Measurements from ENCODE around the gene TECTB. TPM values are rescaled to one million over a fixed set of nuclear protein-coding genes. Genes with fewer than 3 reads are reported as not detected.

Gene TECTB
- total RNA-seq, 2 donors from 2014 or later = not detected

DNA sequence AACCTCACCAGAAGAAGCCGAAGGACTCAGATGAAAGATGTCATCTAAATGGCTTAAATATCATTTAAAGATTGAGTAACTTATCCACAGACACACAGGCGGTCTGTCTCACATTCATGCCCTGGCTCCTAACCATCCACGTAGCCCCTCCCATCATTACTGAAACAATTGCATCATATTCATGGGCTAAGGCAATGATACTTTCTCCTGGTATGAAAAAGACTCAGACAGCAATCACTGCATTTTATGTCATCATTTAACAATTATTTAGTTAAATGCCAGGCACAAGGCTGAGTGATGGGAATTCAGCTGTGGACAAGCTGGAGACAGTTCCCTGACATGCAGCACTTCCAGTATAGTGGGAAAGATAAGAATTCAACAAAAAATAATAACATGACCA lies 11.2 kb upstream of the TECTB start:
- H3K27ac Mint-ChIP-seq = no peak overlapping the region
- H3K9me3 Mint-ChIP-seq = peaks cover 3% of the 10 kb centered on the region

DNA sequence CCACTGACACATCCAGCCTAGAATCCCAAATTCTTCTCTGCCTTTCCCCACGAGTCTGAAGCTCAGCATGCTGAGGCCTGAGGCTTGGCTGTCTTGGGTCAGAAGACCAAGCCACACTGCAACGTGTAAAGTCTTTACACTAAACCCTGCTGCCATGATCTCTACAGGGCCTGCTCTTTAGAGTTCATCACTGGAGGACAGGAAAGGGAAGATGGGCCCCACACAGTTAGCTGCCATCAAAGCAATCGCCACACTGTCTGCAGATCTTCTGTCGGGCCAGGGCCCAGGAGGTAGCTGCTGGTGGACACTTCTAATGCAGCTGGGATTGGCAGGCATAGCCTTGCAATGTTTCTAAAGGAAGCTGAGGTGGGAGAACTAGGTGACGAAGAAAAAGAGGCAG lies 8.4 kb upstream of the TECTB start:
- Histone ChIP-seq H3K27me3 (ENCODE audit: control insufficient read depth, insufficient read depth, low read length, poor library complexity, severe bottlenecking) (peaks cover 10% of the 10 kb centered on the region), H3K9me3 (ENCODE audit: control insufficient read depth, low read length) (no peaks in the 10 kb centered on the region), H3K4me3 (ENCODE audit: low read length) (no peak overlapping the region), H3K36me3 (ENCODE audit: control insufficient read depth, insufficient read depth, low read length) (no peaks in the 10 kb centered on the region), H3K9ac (ENCODE audit: extremely low read depth, low read length, poor library complexity, severe bottlenecking) (no peak overlapping the region), H3K27ac (ENCODE audit: low read depth, low read length) (no peak overlapping the region), H3K4me1 (ENCODE audit: control insufficient read depth, insufficient read depth, low read length) (peaks cover 4% of the 10 kb centered on the region)
- no peak overlapping the region for H3K27ac Mint-ChIP-seq
- H3K27me3 Mint-ChIP-seq (ENCODE audit: insufficient read depth) = peaks cover 17% of the 10 kb centered on the region
- no peaks in the 10 kb centered on the region for H3K9me3 Mint-ChIP-seq
- H3K4me1 Mint-ChIP-seq = peaks cover 15% of the 10 kb centered on the region
- H3K4me3 Mint-ChIP-seq = no peak overlapping the region
- H3K36me3 Mint-ChIP-seq (ENCODE audit: low read depth) = no peaks in the 10 kb centered on the region
- WGBS, 2 experiments (ENCODE audit: insufficient coverage in 1 of 2, insufficient read length in 1 of 2) = 88 to 89% methylated on average over 4 to 5 of the region's 5 CpGs
- TF ChIP-seq, protein P1, sequence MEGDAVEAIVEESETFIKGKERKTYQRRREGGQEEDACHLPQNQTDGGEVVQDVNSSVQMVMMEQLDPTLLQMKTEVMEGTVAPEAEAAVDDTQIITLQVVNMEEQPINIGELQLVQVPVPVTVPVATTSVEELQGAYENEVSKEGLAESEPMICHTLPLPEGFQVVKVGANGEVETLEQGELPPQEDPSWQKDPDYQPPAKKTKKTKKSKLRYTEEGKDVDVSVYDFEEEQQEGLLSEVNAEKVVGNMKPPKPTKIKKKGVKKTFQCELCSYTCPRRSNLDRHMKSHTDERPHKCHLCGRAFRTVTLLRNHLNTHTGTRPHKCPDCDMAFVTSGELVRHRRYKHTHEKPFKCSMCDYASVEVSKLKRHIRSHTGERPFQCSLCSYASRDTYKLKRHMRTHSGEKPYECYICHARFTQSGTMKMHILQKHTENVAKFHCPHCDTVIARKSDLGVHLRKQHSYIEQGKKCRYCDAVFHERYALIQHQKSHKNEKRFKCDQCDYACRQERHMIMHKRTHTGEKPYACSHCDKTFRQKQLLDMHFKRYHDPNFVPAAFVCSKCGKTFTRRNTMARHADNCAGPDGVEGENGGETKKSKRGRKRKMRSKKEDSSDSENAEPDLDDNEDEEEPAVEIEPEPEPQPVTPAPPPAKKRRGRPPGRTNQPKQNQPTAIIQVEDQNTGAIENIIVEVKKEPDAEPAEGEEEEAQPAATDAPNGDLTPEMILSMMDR (conservative IDR thresholded peaks at IDR 0.05) = no peak
- DNase-seq = no peak

More for the DNA sequence above, 11.2 kb upstream of the TECTB start:
- peaks cover 10% of the 10 kb centered on the region for H3K27me3 ChIP-seq (ENCODE audit: control insufficient read depth, insufficient read depth, low read length, poor library complexity, severe bottlenecking)
- no peak overlapping the region for H3K27ac ChIP-seq (ENCODE audit: low read depth, low read length)
- no peaks in the 10 kb centered on the region for H3K4me1 Mint-ChIP-seq
- peaks cover 4% of the 10 kb centered on the region for H3K9me3 ChIP-seq (ENCODE audit: control insufficient read depth, low read length)
- no peaks in the 10 kb centered on the region for H3K4me1 ChIP-seq (ENCODE audit: control insufficient read depth, insufficient read depth, low read length)
- H3K4me3 Mint-ChIP-seq = no peak overlapping the region
- no peak overlapping the region for H3K9ac ChIP-seq (ENCODE audit: extremely low read depth, low read length, poor library complexity, severe bottlenecking)
- no peaks in the 10 kb centered on the region for H3K36me3 ChIP-seq (ENCODE audit: control insufficient read depth, insufficient read depth, low read length)
- no peak overlapping the region for H3K4me3 ChIP-seq (ENCODE audit: low read length)
- peaks cover 7% of the 10 kb centered on the region for H3K27me3 Mint-ChIP-seq (ENCODE audit: insufficient read depth)
- no peaks in the 10 kb centered on the region for H3K36me3 Mint-ChIP-seq (ENCODE audit: low read depth)
- TF ChIP-seq, protein P1 (conservative IDR thresholded peaks at IDR 0.05) = no peak
- DNase-seq = no peak
- 92 to 93% methylated on average over 3 of the region's 3 CpGs for WGBS, 2 experiments (ENCODE audit: insufficient coverage in 1 of 2, insufficient read length in 1 of 2)

DNA sequence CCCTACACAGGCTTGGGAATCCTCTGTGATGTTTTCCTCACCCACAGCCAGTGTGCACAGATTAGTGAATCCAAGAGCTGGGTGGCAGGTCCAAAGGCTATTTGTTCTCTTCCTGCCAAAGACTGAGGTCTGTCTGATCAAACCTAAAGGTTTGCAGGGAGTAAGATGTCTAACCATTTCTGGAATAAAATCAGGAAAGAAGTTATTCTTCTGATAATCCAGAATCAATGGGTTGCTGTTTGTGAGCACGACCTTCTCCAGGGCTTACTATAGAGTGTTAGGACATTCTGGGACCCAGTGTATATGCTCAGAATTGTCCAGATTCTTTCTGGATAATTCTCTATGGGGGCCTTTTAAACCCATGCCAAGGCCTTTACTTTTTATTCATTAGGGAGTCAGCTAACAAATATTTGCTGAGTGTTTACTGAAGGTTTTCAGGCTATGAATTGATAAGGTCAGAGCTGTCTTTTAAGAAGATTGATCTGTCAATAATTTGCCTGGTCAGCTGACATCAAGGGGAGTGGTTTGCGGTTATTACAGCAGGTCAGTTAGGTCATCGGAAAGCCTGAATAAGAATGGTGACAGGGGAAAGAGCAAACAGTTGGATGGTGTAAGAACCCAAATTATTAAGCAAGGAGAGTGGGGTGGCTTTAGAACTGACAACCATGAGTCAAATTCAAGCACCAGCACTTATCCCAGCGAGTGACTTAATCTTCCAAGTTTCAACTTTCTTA lies 7.5 kb upstream of the TECTB start:
- Histone ChIP-seq H3K27ac (ENCODE audit: low read depth, low read length) (no peak overlapping the region), H3K36me3 (ENCODE audit: control insufficient read depth, insufficient read depth, low read length) (no peaks in the 10 kb centered on the region), H3K4me3 (ENCODE audit: low read length) (no peak overlapping the region), H3K9me3 (ENCODE audit: control insufficient read depth, low read length) (no peaks in the 10 kb centered on the region), H3K27me3 (ENCODE audit: control insufficient read depth, insufficient read depth, low read length, poor library complexity, severe bottlenecking) (peaks cover 10% of the 10 kb centered on the region), H3K4me1 (ENCODE audit: control insufficient read depth, insufficient read depth, low read length) (peaks cover 4% of the 10 kb centered on the region), H3K9ac (ENCODE audit: extremely low read depth, low read length, poor library complexity, severe bottlenecking) (no peak overlapping the region)
- H3K9me3 Mint-ChIP-seq = no peaks in the 10 kb centered on the region
- H3K27me3 Mint-ChIP-seq (ENCODE audit: insufficient read depth) = peaks cover 20% of the 10 kb centered on the region
- H3K27ac Mint-ChIP-seq = no peak overlapping the region
- H3K4me3 Mint-ChIP-seq = no peak overlapping the region
- WGBS, 2 experiments (ENCODE audit: insufficient coverage in 1 of 2, insufficient read length in 1 of 2) = 83 to 97% methylated on average over 1 to 4 of the region's 4 CpGs
- no peaks in the 10 kb centered on the region for H3K36me3 Mint-ChIP-seq (ENCODE audit: low read depth)
- peaks cover 18% of the 10 kb centered on the region for H3K4me1 Mint-ChIP-seq
- no peak for DNase-seq
- TF ChIP-seq, protein P1 (conservative IDR thresholded peaks at IDR 0.05) = no peak

All from endodermal cell (in vitro differentiated cells).